GM18502 (cell line): ENCODE results near the gene DUOX1.
"Not testable (repeated sequence)": the region's sequence is repeated elsewhere in the genome, so short reads cannot be mapped to it uniquely, and the experiment has no call there.

Experiments
- ATAC-seq: cut with Tn5 transposase; IDR thresholded peaks from one replicate; pipeline ENCODE4 v1.9.1; 2021; ENCODE audit warnings: mild to moderate bottlenecking; ENCODE audit not compliant: unreplicated experiment, poor library complexity

Gene DUOX1

GRCh38 chr15:45104170-45104569 lies 25.6 kb upstream of the DUOX1 start:
- ATAC-seq = not testable (repeated sequence)

DNA sequence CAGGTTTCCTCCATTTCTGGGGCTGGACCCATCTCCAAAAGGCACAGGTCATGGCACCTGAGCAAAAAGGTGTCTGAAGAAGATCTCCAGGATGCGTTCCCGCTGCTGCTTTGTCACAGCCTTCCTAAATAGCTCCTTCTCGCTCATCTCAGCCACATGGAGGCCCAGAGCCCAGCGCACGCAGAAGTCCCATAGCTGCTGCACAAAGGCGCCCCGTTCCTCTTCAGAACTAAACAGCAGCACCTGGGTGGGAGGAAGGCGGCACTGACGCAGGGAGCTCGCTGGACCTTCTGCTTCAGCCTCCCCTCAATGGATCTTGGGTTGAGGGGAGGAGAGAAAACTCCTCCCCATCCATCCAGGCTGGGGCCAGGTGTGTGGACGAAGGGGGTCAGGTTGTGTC lies 24.2 kb upstream of the DUOX1 start:
- no peak for ATAC-seq

DNA sequence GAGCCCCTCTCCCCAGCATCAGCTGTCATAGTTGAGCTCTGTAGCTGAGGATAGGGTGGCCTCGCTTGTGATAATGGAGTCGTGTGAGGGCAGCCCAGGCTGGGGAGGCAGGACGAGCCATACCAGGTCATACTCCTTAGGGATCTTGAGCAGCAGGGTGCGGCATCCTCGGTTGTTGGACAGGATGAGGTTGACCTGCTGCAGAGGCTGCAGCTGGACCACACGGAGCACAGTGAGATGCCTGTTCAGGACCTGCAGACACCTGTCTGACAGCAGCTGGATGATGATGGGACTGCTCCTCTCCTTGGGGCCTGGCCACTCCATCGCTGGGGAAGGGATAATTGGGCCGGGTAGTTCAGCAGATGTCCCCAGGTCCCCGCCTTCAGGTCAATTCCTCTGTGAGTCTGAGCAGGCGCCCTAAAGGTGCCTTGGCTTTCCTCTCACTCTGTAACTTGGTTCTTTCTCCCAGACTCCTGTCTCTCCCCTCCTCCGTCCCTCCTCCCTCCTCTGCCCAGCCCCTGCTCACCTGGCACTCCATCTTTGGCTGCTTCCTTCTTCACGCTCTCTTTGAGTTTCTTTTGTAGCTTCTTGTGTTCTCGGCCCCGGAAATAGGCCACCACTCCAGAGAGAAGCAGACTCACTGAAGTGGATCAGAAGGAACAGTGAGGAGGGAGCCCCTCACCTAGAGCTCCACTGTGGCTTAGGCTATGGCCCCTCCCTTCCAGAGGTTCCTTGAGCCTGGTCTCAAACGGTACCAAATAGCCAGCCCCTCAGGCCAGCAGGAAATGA lies 23.6 kb upstream of the DUOX1 start:
- no peak for ATAC-seq

DNA sequence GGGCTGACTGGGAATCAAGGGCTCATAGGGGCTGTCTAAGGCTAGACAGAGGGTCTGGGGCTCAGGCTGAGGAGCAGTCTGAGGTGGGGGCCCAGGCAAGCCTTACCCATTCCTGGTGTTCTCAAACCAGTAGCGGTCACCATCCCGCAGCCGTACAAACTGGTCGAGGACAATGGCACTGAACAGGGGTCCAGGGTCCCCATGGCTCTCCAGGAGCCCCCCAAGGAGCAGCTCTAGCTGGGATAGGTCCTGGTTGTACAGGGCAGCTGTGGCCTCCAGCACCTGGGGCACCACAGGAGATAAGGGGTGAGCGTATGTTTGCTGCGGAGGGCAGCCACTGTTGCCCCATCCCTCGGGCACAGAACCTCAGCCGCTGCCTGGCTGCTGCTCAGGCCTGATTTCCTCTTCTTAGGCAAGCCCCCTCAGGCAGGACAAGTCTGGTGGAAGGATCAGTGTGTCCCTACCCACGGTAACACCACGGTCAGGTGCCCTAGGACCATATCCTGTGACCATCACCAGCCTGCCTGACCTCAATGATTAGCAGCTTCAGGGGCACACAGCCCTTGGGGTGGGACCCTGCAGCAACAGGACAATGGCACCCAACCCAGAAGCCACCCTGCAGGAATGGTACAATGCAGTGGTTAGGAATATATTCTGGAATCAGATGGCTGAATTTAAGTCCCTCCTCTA lies 21.7 kb upstream of the DUOX1 start:
- no peak for ATAC-seq

- no peak for ATAC-seq
Observed at GRCh38 chr15:45110256-45110820, 19.5 kb upstream of the DUOX1 start.

GRCh38 chr15:45111390-45112142 lies 18.2 kb upstream of the DUOX1 start:
- no peak for ATAC-seq

DNA sequence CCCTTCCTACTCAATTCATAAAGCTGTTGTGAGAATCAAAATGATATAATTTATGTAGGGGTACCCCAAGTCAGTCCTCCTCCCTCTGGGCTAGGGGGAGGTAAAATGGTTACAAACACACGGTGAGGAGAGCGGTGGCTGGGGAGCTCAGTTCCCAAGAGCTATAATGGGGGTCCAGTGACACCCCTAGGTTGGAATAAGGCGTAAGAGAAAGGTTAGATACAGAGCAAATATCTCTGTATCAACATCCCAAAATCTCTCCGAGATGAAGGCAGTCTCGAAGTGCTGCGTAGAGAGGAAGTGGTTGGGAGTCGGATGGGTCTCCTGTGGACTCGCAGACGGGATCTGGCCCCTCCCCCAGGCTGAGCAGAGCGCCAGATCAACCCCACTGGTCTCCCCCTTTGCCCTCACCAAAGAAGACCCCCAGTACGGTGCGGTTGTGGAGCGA lies 17.6 kb upstream of the DUOX1 start:
- ATAC-seq = no peak

DNA sequence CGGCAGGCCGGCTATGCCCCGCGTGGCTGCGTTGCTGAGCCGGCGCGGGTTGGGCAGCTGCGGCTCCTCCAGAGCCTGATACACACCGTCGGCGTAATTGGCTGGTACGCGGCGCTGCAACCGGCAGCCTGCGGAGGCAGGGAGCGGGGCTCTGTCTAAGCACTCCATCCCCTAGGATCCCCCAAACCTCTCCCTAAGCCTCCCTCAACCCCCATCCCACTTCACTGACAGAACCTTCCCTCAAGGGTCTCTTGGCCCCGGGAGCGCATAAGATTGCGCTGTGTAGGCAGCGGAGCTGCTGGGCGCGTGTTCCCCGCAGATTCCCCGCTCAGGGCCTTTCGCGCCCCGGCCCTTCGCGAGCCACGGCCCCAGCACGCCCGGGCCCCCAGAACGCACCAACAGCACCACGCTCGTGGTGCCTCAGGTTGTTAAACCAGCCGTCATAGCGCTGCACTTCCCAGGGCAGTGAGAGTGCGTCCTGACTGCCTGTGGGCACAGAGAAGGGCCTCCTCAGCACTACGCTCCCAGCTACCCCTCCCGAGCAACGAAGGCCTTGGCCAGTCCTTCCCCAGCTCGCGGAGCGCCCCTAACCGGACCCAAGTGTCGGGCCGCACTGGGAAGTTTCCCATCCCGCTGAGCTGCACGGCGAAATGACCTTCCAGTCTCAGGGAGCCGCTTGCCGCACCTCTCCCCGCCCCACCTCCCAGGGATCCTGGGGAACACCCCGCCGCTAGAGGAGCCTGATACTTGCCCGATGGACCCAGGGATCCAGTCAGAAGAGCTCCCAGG lies 17.0 kb upstream of the DUOX1 start:
- no peak for ATAC-seq

DNA sequence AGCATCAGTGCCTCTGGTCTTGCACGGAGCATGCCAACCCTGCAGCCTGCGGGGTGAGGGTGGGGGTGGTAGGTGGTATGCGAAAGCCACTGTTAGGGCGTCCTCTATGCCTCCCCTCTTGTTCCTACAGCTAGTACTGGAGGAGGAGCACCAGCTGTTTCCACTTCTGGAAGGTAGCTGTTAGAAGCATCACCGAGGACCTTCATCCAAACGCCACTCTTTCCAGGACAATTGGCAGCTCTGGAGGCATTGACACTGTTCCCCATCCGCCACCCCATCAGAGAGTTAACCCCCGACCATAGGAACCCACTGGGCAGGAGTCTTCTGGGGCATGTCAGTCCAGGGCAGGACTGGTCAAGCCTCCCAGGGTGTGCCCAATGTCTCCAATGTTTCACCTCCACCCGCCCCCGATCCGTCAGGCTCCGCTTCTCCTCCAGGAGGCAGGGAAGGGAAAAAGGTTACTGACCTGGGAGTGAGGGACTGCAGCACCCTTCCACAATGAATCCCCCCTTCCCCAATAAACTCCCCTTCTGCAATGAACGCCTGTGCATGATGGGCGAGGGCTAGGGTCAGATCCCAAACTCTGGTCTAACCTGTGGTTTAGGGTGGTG lies 16.3 kb upstream of the DUOX1 start:
- no peak for ATAC-seq

DNA sequence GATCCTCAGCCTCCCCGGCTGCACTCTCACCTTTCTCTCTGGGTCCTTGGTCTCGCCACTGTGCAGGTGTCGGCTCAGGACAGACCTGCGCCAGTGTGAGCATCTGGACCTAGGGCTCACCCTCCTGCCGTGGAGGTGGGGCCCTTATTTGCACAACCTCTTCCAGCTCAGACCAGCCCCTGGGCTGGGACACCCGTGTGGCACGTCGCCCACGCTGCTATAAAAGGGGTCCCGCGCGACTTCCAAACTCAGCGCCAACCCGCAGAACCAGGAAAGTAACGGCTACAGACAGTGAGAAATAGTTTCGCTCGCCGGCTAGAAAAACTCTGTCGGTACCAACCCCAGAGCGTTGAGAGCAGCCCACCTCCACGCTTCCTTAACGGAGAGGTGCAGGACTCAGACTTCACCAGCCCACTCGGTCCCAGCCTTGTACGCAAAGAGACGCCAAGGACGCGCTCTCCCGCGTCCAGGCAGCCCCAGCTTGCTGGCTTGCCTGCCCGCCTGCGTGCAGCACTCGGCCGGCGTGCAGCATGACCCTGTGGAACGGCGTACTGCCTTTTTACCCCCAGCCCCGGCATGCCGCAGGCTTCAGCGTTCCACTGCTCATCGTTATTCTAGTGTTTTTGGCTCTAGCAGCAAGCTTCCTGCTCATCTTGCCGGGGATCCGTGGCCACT lies 15.6 kb upstream of the DUOX1 start, which contains the start of the genes DUOX2 and DUOXA2:
Gene DUOX2 (minus strand): TSS at position 97 of the 675 bp plus-strand sequence. CDS start 761 bp downstream, outside the sequence.
Gene DUOXA2 (plus strand): TSS at position 251 of the 675 bp plus-strand sequence. CDS start 280 bp downstream, at position 531.
- no peak for ATAC-seq

DNA sequence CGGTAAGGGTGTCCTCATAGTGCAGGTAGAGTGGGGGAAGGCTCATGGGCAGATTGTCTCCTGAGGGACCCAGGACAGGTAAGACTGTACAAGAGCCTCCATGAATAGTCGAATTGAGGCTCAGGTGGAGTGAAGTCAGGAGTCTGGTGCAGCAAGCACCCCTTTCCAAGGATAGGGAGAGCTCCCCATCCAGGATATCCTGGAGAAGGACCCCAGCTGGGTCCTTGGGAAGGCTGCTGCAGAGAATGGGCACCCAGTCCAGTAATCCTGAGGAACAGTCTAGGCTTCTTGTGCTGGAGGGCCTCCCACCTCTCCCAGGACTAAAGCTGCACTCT lies 15.1 kb upstream of the DUOX1 start:
- no peak for ATAC-seq

DNA sequence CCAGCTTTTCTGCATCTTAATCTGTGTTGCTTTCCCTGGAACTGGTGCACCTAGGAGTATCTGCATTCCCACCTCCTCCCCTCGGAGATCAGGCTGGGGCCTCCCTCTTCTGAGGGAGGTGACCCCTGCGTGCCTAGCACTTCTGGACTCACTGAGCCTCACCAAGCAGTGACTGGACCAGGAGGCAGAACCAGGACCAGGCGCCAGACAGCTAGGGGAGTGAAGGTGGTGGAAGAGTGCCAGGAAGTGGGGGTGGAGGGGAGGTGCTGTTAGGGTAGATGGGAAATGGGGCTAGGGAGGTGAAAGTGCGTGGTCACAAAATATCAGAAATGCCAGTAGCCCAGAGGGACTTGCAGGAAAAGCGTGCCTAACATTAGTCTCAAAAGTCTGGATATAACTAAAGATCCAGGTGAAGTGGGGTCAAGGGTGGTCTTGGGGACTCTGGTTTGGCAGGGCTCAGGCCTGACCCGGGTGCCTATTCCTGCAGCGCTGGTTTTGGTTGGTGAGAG lies 14.4 kb upstream of the DUOX1 start:
- ATAC-seq = no peak

DNA sequence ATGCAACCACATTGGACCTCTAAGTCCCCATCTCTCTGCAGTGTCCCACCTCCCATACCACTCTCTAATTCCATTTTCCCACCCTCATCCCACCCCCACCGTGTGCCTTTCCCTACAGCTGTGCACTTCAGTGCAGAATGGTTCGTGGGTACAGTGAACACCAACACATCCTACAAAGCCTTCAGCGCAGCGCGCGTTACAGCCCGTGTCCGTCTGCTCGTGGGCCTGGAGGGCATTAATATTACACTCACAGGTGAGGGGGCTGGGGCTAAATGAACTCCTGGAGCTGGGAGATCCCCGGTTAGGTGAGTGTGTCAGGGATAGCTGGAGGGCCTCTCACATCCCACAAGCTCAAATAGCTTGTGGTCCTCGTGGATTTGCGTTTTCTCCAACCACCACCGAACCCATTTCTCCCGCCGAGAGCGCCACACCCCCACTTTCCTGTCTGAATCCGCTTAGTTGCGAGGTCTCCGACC lies 13.8 kb upstream of the DUOX1 start:
- ATAC-seq = no peak

- no peak for ATAC-seq
Observed at GRCh38 chr15:45116482-45117307, 13.1 kb upstream of the DUOX1 start.

- peak; percentile 25 for ATAC-seq
Observed at GRCh38 chr15:45117308-45118130, 12.3 kb upstream of the DUOX1 start.

- ATAC-seq = peak; percentile 98
Observed at GRCh38 chr15:45118131-45118588, 11.6 kb upstream of the DUOX1 start.

- ATAC-seq = no peak
Observed at GRCh38 chr15:45118996-45119395, 10.8 kb upstream of the DUOX1 start.
